ENCODE results near the gene TNS2.
A peak's percentile ranks its signal among the peaks of the same experiment; 100 is the strongest.

DNA sequence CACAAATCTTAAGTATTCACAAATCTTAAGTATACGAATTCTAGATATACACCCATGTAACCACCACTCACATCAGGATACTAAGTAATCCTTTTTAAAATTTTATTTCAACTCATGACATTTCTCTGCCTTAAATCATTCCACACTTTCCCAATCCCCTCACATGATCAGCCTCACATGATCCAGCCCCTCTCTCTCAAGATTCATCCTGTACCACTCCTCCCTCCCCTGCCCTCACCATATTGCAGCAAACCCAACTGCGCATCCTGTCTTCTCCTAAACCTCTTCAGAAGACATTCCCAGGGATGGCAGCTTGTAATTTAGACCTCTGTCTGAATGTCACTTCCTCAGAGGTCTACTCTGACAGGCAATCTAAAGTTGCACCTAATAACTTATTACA is 45.3 kb upstream of the TNS2 start:
- TF ChIP-seq CHD4 (IDR thresholded peaks at IDR 0.05; ENCODE audit: insufficient read depth, insufficient replicate concordance, low read depth, low read length, poor library complexity, severe bottlenecking) (no peak), MXI1 (IDR thresholded peaks at IDR 0.05; ENCODE audit: low read depth, low read length) (no peak), HNRNPUL1 (IDR thresholded peaks at IDR 0.05; ENCODE audit: low read length) (no peak), MYC (IDR thresholded peaks at IDR 0.05; ENCODE audit: low read depth, low read length) (no peak), MYC (CRISPR knock-in tag; IDR thresholded peaks at IDR 0.05; ENCODE audit: borderline replicate concordance, low read depth) (no peak), SREBF2 (CRISPR knock-in tag; IDR thresholded peaks at IDR 0.05) (no peak), MAFF (IDR thresholded peaks at IDR 0.05; ENCODE audit: low read length) (no peak), RFX5 (IDR thresholded peaks at IDR 0.05; ENCODE audit: low read depth, low read length) (no peak), POLR2AphosphoS5 (IDR thresholded peaks at IDR 0.05; ENCODE audit: control insufficient read depth, insufficient read depth, low read depth, low read length) (no peak), MEF2D (tag; conservative IDR thresholded peaks at IDR 0.05; ENCODE audit: low read depth) (no peak), MEIS2 (IDR thresholded peaks at IDR 0.05; ENCODE audit: partially characterized antibody) (peak; percentile 59)
- TF ChIP-seq, protein P1, sequence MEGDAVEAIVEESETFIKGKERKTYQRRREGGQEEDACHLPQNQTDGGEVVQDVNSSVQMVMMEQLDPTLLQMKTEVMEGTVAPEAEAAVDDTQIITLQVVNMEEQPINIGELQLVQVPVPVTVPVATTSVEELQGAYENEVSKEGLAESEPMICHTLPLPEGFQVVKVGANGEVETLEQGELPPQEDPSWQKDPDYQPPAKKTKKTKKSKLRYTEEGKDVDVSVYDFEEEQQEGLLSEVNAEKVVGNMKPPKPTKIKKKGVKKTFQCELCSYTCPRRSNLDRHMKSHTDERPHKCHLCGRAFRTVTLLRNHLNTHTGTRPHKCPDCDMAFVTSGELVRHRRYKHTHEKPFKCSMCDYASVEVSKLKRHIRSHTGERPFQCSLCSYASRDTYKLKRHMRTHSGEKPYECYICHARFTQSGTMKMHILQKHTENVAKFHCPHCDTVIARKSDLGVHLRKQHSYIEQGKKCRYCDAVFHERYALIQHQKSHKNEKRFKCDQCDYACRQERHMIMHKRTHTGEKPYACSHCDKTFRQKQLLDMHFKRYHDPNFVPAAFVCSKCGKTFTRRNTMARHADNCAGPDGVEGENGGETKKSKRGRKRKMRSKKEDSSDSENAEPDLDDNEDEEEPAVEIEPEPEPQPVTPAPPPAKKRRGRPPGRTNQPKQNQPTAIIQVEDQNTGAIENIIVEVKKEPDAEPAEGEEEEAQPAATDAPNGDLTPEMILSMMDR (IDR thresholded peaks at IDR 0.05 in 2 of 3, conservative IDR thresholded peaks at IDR 0.05 in 1 of 3; ENCODE audit: insufficient read depth in 2 of 3, low read depth in 1 of 3, low read length in 3 of 3), result no peak
- TF ChIP-seq, protein P2, sequence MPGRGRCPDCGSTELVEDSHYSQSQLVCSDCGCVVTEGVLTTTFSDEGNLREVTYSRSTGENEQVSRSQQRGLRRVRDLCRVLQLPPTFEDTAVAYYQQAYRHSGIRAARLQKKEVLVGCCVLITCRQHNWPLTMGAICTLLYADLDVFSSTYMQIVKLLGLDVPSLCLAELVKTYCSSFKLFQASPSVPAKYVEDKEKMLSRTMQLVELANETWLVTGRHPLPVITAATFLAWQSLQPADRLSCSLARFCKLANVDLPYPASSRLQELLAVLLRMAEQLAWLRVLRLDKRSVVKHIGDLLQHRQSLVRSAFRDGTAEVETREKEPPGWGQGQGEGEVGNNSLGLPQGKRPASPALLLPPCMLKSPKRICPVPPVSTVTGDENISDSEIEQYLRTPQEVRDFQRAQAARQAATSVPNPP (IDR thresholded peaks at IDR 0.05; ENCODE audit: borderline replicate concordance, insufficient read depth, insufficient read length), result no peak
- TF ChIP-seq, protein P3, sequence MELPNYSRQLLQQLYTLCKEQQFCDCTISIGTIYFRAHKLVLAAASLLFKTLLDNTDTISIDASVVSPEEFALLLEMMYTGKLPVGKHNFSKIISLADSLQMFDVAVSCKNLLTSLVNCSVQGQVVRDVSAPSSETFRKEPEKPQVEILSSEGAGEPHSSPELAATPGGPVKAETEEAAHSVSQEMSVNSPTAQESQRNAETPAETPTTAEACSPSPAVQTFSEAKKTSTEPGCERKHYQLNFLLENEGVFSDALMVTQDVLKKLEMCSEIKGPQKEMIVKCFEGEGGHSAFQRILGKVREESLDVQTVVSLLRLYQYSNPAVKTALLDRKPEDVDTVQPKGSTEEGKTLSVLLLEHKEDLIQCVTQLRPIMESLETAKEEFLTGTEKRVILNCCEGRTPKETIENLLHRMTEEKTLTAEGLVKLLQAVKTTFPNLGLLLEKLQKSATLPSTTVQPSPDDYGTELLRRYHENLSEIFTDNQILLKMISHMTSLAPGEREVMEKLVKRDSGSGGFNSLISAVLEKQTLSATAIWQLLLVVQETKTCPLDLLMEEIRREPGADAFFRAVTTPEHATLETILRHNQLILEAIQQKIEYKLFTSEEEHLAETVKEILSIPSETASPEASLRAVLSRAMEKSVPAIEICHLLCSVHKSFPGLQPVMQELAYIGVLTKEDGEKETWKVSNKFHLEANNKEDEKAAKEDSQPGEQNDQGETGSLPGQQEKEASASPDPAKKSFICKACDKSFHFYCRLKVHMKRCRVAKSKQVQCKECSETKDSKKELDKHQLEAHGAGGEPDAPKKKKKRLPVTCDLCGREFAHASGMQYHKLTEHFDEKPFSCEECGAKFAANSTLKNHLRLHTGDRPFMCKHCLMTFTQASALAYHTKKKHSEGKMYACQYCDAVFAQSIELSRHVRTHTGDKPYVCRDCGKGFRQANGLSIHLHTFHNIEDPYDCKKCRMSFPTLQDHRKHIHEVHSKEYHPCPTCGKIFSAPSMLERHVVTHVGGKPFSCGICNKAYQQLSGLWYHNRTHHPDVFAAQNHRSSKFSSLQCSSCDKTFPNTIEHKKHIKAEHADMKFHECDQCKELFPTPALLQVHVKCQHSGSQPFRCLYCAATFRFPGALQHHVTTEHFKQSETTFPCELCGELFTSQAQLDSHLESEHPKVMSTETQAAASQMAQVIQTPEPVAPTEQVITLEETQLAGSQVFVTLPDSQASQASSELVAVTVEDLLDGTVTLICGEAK (IDR thresholded peaks at IDR 0.05), result no peak
- TF ChIP-seq, protein P3 (CRISPR knock-in tag; IDR thresholded peaks at IDR 0.05), result no peak
